ENCODE measurements around the gene ADD2. TPM values are rescaled to one million over a fixed set of nuclear protein-coding genes. Genes with fewer than 3 reads are reported as not detected.
"Not testable (repeated sequence)": the region's sequence is repeated elsewhere in the genome, so short reads cannot be mapped to it uniquely, and the experiment has no call there.

The ADD2 gene
- total RNA-seq, 1 donor from 2014 or later, result 10.2 TPM

- no peaks in the 10 kb centered on the region for H3K36me3 ChIP-seq
- no peak overlapping the region for H3K27ac ChIP-seq
- H3K4me3 ChIP-seq, result no peak overlapping the region
- no peak for DNase-seq (ENCODE audit: low spot score in 2 of 2)
- no peaks in the 10 kb centered on the region for H3K4me1 ChIP-seq
- intact Hi-C loops (cut with DNase I), result no loop called here
- H3K27me3 ChIP-seq, result no peaks in the 10 kb centered on the region
- no peak for TF ChIP-seq CTCF (IDR thresholded peaks at IDR 0.05)
- no peaks in the 10 kb centered on the region for H3K9me3 ChIP-seq
Measured at GRCh38 chr2:70799706-70800105, 31.7 kb upstream of the ADD2 start.

- H3K27ac ChIP-seq; H3K27me3 ChIP-seq; DNase-seq (ENCODE audit: low spot score in 2 of 2); H3K36me3 ChIP-seq; intact Hi-C loops (cut with DNase I); H3K4me1 ChIP-seq; H3K9me3 ChIP-seq; H3K4me3 ChIP-seq: not testable (repeated sequence)
Measured at GRCh38 chr2:70797996-70798395, 30.0 kb upstream of the ADD2 start.

- Histone ChIP-seq H3K27ac (no peak overlapping the region), H3K27me3 (no peaks in the 10 kb centered on the region), H3K36me3 (no peaks in the 10 kb centered on the region), H3K9me3 (no peaks in the 10 kb centered on the region), H3K4me3 (no peak overlapping the region), H3K4me1 (no peaks in the 10 kb centered on the region)
- TF ChIP-seq CTCF (IDR thresholded peaks at IDR 0.05), result no peak
- DNase-seq (ENCODE audit: low spot score in 2 of 2), result no peak
- intact Hi-C loops (cut with DNase I), result no loop called here
Measured at GRCh38 chr2:70797506-70797905, 29.5 kb upstream of the ADD2 start.

GRCh38 chr2:70796262-70796661, 28.3 kb upstream of the ADD2 start:
- no peak overlapping the region for H3K27ac ChIP-seq
- TF ChIP-seq CTCF (IDR thresholded peaks at IDR 0.05), result no peak
- H3K4me3 ChIP-seq, result no peak overlapping the region
- H3K4me1 ChIP-seq, result no peaks in the 10 kb centered on the region
- no peaks in the 10 kb centered on the region for H3K9me3 ChIP-seq
- H3K27me3 ChIP-seq, result no peaks in the 10 kb centered on the region
- DNase-seq (ENCODE audit: low spot score in 2 of 2), result no peak
- no peaks in the 10 kb centered on the region for H3K36me3 ChIP-seq
- intact Hi-C loops (cut with DNase I), result no loop called here

- intact Hi-C loops (cut with DNase I), result no loop called here
- DNase-seq (ENCODE audit: low spot score in 2 of 2), result no peak
Measured at GRCh38 chr2:70795164-70795995, 27.4 kb upstream of the ADD2 start.

More at GRCh38 chr2:70795164-70795995, 27.4 kb upstream of the ADD2 start:
- H3K36me3 ChIP-seq, result no peaks in the 10 kb centered on the region
- H3K4me3 ChIP-seq, result no peak overlapping the region
- H3K27ac ChIP-seq, result no peak overlapping the region
- no peaks in the 10 kb centered on the region for H3K9me3 ChIP-seq
- H3K27me3 ChIP-seq, result no peaks in the 10 kb centered on the region
- no peaks in the 10 kb centered on the region for H3K4me1 ChIP-seq
- TF ChIP-seq CTCF (IDR thresholded peaks at IDR 0.05), result no peak
